ENCODE results near the gene NUP214. TPM values are rescaled to one million over a fixed set of nuclear protein-coding genes. Genes with fewer than 3 reads are reported as not detected.

NUP214 gene
- total and polyA plus RNA-seq, 4 donors, result 6.6 to 63.6 (median 40.3) TPM

- ATAC-seq (ENCODE audit: low FRiP score) (no peak), DNase-seq (peak in 1 of 2 donors; percentile 51)
- Histone ChIP-seq H3K27ac (ENCODE audit: low read depth in 1 of 2, low read length in 2 of 2) (no peak overlapping the region), H3K27me3 (ENCODE audit: control insufficient read depth in 1 of 2, insufficient read depth in 2 of 2, low read length in 1 of 2) (no peaks in the 10 kb centered on the region), H3K4me1 (ENCODE audit: control insufficient read depth in 1 of 2, insufficient read depth in 2 of 2, low read length in 2 of 2) (no peaks in the 10 kb centered on the region), H3K9me3 (ENCODE audit: control insufficient read depth, low read length) (no peaks in the 10 kb centered on the region), H3K36me3 (ENCODE audit: control insufficient read depth in 1 of 2, insufficient read depth in 2 of 2, low read length in 1 of 2) (no peaks in the 10 kb centered on the region), H3K4me3 (ENCODE audit: low read length in 2 of 2) (no peak overlapping the region)
- WGBS, 2 donors, result 91 to 93% methylated on average over 7 of the region's 7 CpGs
- intact Hi-C loops (cut with DNase I), result no loop called here
Measured at GRCh38 chr9:131120620-131121228, 4.7 kb upstream of the NUP214 start.

GRCh38 chr9:131121346-131121745, 4.0 kb upstream of the NUP214 start:
- ATAC-seq (ENCODE audit: low FRiP score), result no peak
- 86 to 87% methylated on average over 2 of the region's 2 CpGs for WGBS, 2 donors
- peak in 1 of 2 donors; percentile 48 for DNase-seq
- H3K27me3 ChIP-seq (ENCODE audit: control insufficient read depth in 1 of 2, insufficient read depth in 2 of 2, low read length in 1 of 2), result no peaks in the 10 kb centered on the region
- H3K36me3 ChIP-seq (ENCODE audit: control insufficient read depth in 1 of 2, insufficient read depth in 2 of 2, low read length in 1 of 2), result no peaks in the 10 kb centered on the region
- no peak overlapping the region for H3K27ac ChIP-seq (ENCODE audit: low read depth in 1 of 2, low read length in 2 of 2)
- no peaks in the 10 kb centered on the region for H3K4me1 ChIP-seq (ENCODE audit: control insufficient read depth in 1 of 2, insufficient read depth in 2 of 2, low read length in 2 of 2)
- intact Hi-C loops (cut with DNase I), result no loop called here
- H3K4me3 ChIP-seq (ENCODE audit: low read length in 2 of 2), result no peak overlapping the region
- no peaks in the 10 kb centered on the region for H3K9me3 ChIP-seq (ENCODE audit: control insufficient read depth, low read length)

GRCh38 chr9:131122158-131122557, 3.2 kb upstream of the NUP214 start:
- Histone ChIP-seq H3K9me3 (ENCODE audit: control insufficient read depth, low read length) (no peaks in the 10 kb centered on the region), H3K27me3 (ENCODE audit: control insufficient read depth in 1 of 2, insufficient read depth in 2 of 2, low read length in 1 of 2) (no peaks in the 10 kb centered on the region), H3K4me1 (ENCODE audit: control insufficient read depth in 1 of 2, insufficient read depth in 2 of 2, low read length in 2 of 2) (no peaks in the 10 kb centered on the region), H3K36me3 (ENCODE audit: control insufficient read depth in 1 of 2, insufficient read depth in 2 of 2, low read length in 1 of 2) (no peaks in the 10 kb centered on the region), H3K4me3 (ENCODE audit: low read length in 2 of 2) (no peak overlapping the region), H3K27ac (ENCODE audit: low read depth in 1 of 2, low read length in 2 of 2) (no peak overlapping the region)
- WGBS, 2 donors, result 82 to 100% methylated on average over 2 of the region's 2 CpGs
- intact Hi-C loops (cut with DNase I), result no loop called here
- DNase-seq (no peak), ATAC-seq (ENCODE audit: low FRiP score) (no peak)

DNA sequence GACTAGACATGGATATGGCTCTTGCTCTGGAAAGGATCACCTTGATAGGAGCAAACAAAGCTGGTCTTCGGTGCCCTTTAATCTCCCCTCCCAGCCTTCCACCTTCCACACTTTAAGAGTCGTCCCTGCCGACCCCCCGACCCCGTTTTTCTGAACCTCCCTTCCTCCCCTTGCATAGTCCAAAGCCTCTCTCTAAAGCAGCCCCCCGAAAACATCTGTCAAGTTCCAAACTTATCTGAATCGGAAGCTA, 423 bp upstream of the NUP214 start:
- no peaks in the 10 kb centered on the region for H3K4me1 ChIP-seq (ENCODE audit: control insufficient read depth in 1 of 2, insufficient read depth in 2 of 2, low read length in 2 of 2)
- no peaks in the 10 kb centered on the region for H3K27me3 ChIP-seq (ENCODE audit: control insufficient read depth in 1 of 2, insufficient read depth in 2 of 2, low read length in 1 of 2)
- DNase-seq (no peak), ATAC-seq (ENCODE audit: low FRiP score) (peak; percentile 26)
- H3K9me3 ChIP-seq (ENCODE audit: control insufficient read depth, low read length), result no peaks in the 10 kb centered on the region
- H3K4me3 ChIP-seq (ENCODE audit: low read length in 2 of 2), result peak overlapping the region; percentile 54 to 63
- intact Hi-C loops (cut with DNase I), result loop anchor here in 1 of 2 donors (5.0 kb wide), 1 partner anchor 68 kb away; no protein-coding TSS in a partner anchor
- peak overlapping the region in 1 of 2 donors; percentile 13 for H3K27ac ChIP-seq (ENCODE audit: low read depth in 1 of 2, low read length in 2 of 2)
- WGBS, 2 donors, result 1 to 2% methylated on average over 7 of the region's 7 CpGs
- peaks cover 0 to 3% of the 10 kb centered on the region in 2 donors for H3K36me3 ChIP-seq (ENCODE audit: control insufficient read depth in 1 of 2, insufficient read depth in 2 of 2, low read length in 1 of 2)

GRCh38 chr9:131126059-131126426, 657 bp downstream of the NUP214 start:
- ATAC-seq (ENCODE audit: low FRiP score) (no peak), DNase-seq (no peak)
- H3K27ac ChIP-seq (ENCODE audit: low read depth in 1 of 2, low read length in 2 of 2), result peak overlapping the region in 1 of 2 donors; percentile 58
- intact Hi-C loops (cut with DNase I), result loop anchor here in 1 of 2 donors (5.0 kb wide), 1 partner anchor 69 kb away; no protein-coding TSS in a partner anchor
- no peaks in the 10 kb centered on the region for H3K4me1 ChIP-seq (ENCODE audit: control insufficient read depth in 1 of 2, insufficient read depth in 2 of 2, low read length in 2 of 2)
- H3K27me3 ChIP-seq (ENCODE audit: control insufficient read depth in 1 of 2, insufficient read depth in 2 of 2, low read length in 1 of 2), result no peaks in the 10 kb centered on the region
- WGBS, 2 donors, result 1 to 2% methylated on average over 11 of the region's 11 CpGs
- H3K9me3 ChIP-seq (ENCODE audit: control insufficient read depth, low read length), result no peaks in the 10 kb centered on the region
- peaks cover 2 to 3% of the 10 kb centered on the region in 2 donors for H3K36me3 ChIP-seq (ENCODE audit: control insufficient read depth in 1 of 2, insufficient read depth in 2 of 2, low read length in 1 of 2)
- H3K4me3 ChIP-seq (ENCODE audit: low read length in 2 of 2), result peak overlapping the region; percentile 64 to 72

- no peak overlapping the region for H3K4me3 ChIP-seq (ENCODE audit: low read length in 2 of 2)
- no peak overlapping the region for H3K27ac ChIP-seq (ENCODE audit: low read depth in 1 of 2, low read length in 2 of 2)
- no peaks in the 10 kb centered on the region for H3K4me1 ChIP-seq (ENCODE audit: control insufficient read depth in 1 of 2, insufficient read depth in 2 of 2, low read length in 2 of 2)
- H3K36me3 ChIP-seq (ENCODE audit: control insufficient read depth in 1 of 2, insufficient read depth in 2 of 2, low read length in 1 of 2), result peaks cover 7 to 14% of the 10 kb centered on the region in 2 donors
- DNase-seq, result no peak
- no peaks in the 10 kb centered on the region for H3K9me3 ChIP-seq (ENCODE audit: control insufficient read depth, low read length)
- no peak for ATAC-seq (ENCODE audit: low FRiP score)
- 75 to 77% methylated on average over 3 of the region's 3 CpGs for WGBS, 2 donors
- no peaks in the 10 kb centered on the region for H3K27me3 ChIP-seq (ENCODE audit: control insufficient read depth in 1 of 2, insufficient read depth in 2 of 2, low read length in 1 of 2)
- intact Hi-C loops (cut with DNase I), result loop anchor here in 1 of 2 donors (5.0 kb wide), 1 partner anchor 72 kb away; no protein-coding TSS in a partner anchor
Measured at GRCh38 chr9:131129183-131129582, 3.8 kb downstream of the NUP214 start.

- Histone ChIP-seq H3K27me3 (ENCODE audit: control insufficient read depth in 1 of 2, insufficient read depth in 2 of 2, low read length in 1 of 2) (no peaks in the 10 kb centered on the region), H3K4me1 (ENCODE audit: control insufficient read depth in 1 of 2, insufficient read depth in 2 of 2, low read length in 2 of 2) (no peaks in the 10 kb centered on the region), H3K4me3 (ENCODE audit: low read length in 2 of 2) (no peak overlapping the region), H3K9me3 (ENCODE audit: control insufficient read depth, low read length) (no peaks in the 10 kb centered on the region), H3K36me3 (ENCODE audit: control insufficient read depth in 1 of 2, insufficient read depth in 2 of 2, low read length in 1 of 2) (peaks cover 15 to 20% of the 10 kb centered on the region in 2 donors), H3K27ac (ENCODE audit: low read depth in 1 of 2, low read length in 2 of 2) (no peak overlapping the region)
- WGBS, 2 donors, result 93 to 98% methylated on average over 2 of the region's 2 CpGs
- ATAC-seq (ENCODE audit: low FRiP score), result no peak
- intact Hi-C loops (cut with DNase I), result no loop called here
- no peak for DNase-seq
Measured at GRCh38 chr9:131138676-131139075, 13.3 kb downstream of the NUP214 start.

DNA sequence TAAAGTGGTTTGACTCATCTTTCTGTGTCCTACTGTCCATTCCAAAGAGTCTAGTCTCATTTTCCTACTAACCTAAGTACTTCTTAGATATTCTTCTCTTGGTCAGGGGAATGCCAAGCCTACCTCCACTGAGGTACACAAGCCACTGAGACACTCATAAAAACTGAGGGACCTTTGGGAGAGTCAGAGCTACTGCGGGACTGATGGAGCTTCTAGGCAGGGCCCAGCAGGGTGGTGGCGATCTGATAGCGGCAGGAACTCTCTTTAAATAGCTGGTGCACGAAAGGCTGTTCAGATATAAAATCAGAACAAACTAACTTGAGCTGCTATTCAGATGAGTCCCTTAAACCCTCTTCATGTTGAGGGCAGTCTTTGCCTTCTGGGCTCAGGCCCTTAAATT, 14.7 kb downstream of the NUP214 start:
- intact Hi-C loops (cut with DNase I), result no loop called here
- peaks cover 17% of the 10 kb centered on the region in 2 donors for H3K36me3 ChIP-seq (ENCODE audit: control insufficient read depth in 1 of 2, insufficient read depth in 2 of 2, low read length in 1 of 2)
- H3K27me3 ChIP-seq (ENCODE audit: control insufficient read depth in 1 of 2, insufficient read depth in 2 of 2, low read length in 1 of 2), result no peaks in the 10 kb centered on the region
- WGBS, 2 donors, result 90 to 91% methylated on average over 4 of the region's 4 CpGs
- no peaks in the 10 kb centered on the region for H3K9me3 ChIP-seq (ENCODE audit: control insufficient read depth, low read length)
- no peak for ATAC-seq (ENCODE audit: low FRiP score)
- no peak overlapping the region for H3K4me3 ChIP-seq (ENCODE audit: low read length in 2 of 2)
- no peak for DNase-seq
- no peaks in the 10 kb centered on the region for H3K4me1 ChIP-seq (ENCODE audit: control insufficient read depth in 1 of 2, insufficient read depth in 2 of 2, low read length in 2 of 2)
- no peak overlapping the region for H3K27ac ChIP-seq (ENCODE audit: low read depth in 1 of 2, low read length in 2 of 2)

GRCh38 chr9:131140550-131140949, 15.2 kb downstream of the NUP214 start:
- ATAC-seq (ENCODE audit: low FRiP score), result no peak
- intact Hi-C loops (cut with DNase I), result no loop called here
- 94 to 96% methylated on average over 3 of the region's 3 CpGs for WGBS, 2 donors
- H3K36me3 ChIP-seq (ENCODE audit: control insufficient read depth in 1 of 2, insufficient read depth in 2 of 2, low read length in 1 of 2), result peaks cover 14 to 17% of the 10 kb centered on the region in 2 donors
- DNase-seq, result no peak
- no peaks in the 10 kb centered on the region for H3K4me1 ChIP-seq (ENCODE audit: control insufficient read depth in 1 of 2, insufficient read depth in 2 of 2, low read length in 2 of 2)
- H3K27ac ChIP-seq (ENCODE audit: low read depth in 1 of 2, low read length in 2 of 2), result no peak overlapping the region
- H3K27me3 ChIP-seq (ENCODE audit: control insufficient read depth in 1 of 2, insufficient read depth in 2 of 2, low read length in 1 of 2), result no peaks in the 10 kb centered on the region
- no peak overlapping the region for H3K4me3 ChIP-seq (ENCODE audit: low read length in 2 of 2)
- H3K9me3 ChIP-seq (ENCODE audit: control insufficient read depth, low read length), result no peaks in the 10 kb centered on the region

Measured in aorta (tissue), 5 donors.